C4-2B (cell line): ENCODE measurements around the gene NAGS.
"Not testable (repeated sequence)": the region's sequence is repeated elsewhere in the genome, so short reads cannot be mapped to it uniquely, and the experiment has no call there.

ENCODE experiments used
- ZFX ChIP-seq: fragments of 450-650 bp; IDR thresholded peaks from 2 replicates; pipeline ENCODE4 v1.6.1; 2017
- TF ChIP-seq, protein P1 (sequence below): fragments of 450-650 bp; conservative IDR thresholded peaks from 2 replicates; pipeline ENCODE4 v1.5.1; 2017; ENCODE audit warnings: mild to moderate bottlenecking

GRCh38 chr17:43972444-43973212, 31.8 kb upstream of the NAGS start:
- TF ChIP-seq, protein P1, sequence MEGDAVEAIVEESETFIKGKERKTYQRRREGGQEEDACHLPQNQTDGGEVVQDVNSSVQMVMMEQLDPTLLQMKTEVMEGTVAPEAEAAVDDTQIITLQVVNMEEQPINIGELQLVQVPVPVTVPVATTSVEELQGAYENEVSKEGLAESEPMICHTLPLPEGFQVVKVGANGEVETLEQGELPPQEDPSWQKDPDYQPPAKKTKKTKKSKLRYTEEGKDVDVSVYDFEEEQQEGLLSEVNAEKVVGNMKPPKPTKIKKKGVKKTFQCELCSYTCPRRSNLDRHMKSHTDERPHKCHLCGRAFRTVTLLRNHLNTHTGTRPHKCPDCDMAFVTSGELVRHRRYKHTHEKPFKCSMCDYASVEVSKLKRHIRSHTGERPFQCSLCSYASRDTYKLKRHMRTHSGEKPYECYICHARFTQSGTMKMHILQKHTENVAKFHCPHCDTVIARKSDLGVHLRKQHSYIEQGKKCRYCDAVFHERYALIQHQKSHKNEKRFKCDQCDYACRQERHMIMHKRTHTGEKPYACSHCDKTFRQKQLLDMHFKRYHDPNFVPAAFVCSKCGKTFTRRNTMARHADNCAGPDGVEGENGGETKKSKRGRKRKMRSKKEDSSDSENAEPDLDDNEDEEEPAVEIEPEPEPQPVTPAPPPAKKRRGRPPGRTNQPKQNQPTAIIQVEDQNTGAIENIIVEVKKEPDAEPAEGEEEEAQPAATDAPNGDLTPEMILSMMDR = not testable (repeated sequence)
- TF ChIP-seq ZFX = not testable (repeated sequence)
